Measurements from ENCODE around the gene AQP3. TPM values are rescaled to one million over a fixed set of nuclear protein-coding genes. Genes with fewer than 3 reads are reported as not detected.
"Not testable (repeated sequence)": the region's sequence is repeated elsewhere in the genome, so short reads cannot be mapped to it uniquely, and the experiment has no call there.

The AQP3 gene
- polyA plus RNA-seq, 1 donor (not counting 4 experiments of a cell fraction or from before 2014, with no cell fraction given) = 239 TPM

DNA sequence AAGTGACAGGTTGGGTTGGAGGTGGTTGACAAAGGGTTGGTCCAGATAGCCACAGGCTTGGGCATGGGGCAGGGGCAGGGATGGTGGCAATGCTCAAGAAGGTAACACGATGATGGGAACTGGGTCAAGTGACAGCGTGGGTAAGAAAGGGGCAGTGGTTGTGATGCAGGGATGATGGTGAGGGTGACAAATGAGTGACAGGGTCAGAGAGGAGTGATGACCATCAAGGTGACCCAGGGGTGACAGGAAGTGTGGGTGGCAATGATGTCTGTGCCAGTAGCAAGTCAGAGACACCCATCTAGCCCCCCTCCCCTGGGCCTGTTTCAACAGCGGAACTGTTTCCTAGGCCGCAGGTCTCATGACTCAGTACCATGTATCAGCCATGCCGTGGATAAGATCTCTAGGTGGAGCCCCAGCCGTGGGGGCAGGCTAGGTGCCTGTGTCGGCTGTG is 20.5 kb downstream of the AQP3 start:
- Histone ChIP-seq H3K4me3 (ENCODE audit: control insufficient read depth in 2 of 3, extremely low read depth in 1 of 3, insufficient read depth in 2 of 3, low read depth in 1 of 3, low read length in 3 of 3) (no peak overlapping the region), H3K79me2 (ENCODE audit: control insufficient read depth, insufficient read depth, low read length) (no peaks in the 10 kb centered on the region), H3K27ac (ENCODE audit: control insufficient read depth, insufficient read depth, low read length) (no peak overlapping the region), H4K20me1 (ENCODE audit: control insufficient read depth, extremely low read depth, insufficient read depth, low read length) (no peaks in the 10 kb centered on the region), H3K9ac (ENCODE audit: control insufficient read depth, extremely low read depth, insufficient read depth, low read length) (no peak overlapping the region), H3K36me3 (ENCODE audit: control insufficient read depth in 2 of 2, extremely low read depth in 1 of 2, insufficient read depth in 2 of 2, low read length in 2 of 2) (no peaks in the 10 kb centered on the region), H3K27me3 (ENCODE audit: control insufficient read depth, extremely low read depth, insufficient read depth, low read length) (no peaks in the 10 kb centered on the region), H3K9me3 (ENCODE audit: control insufficient read depth, low read depth, low read length) (no peaks in the 10 kb centered on the region), H2AFZ (ENCODE audit: control insufficient read depth, low read length) (peak overlapping the region; percentile 32), H3K4me1 (ENCODE audit: control insufficient read depth, extremely low read depth, insufficient read depth, low read length) (peaks cover 26% of the 10 kb centered on the region), H3K9me1 (ENCODE audit: control insufficient read depth, extremely low read depth, insufficient read depth, low read length) (no peaks in the 10 kb centered on the region), H3K4me2 (ENCODE audit: control insufficient read depth, extremely low read depth, insufficient read depth, low read depth, low read length) (no peak overlapping the region)
- dilution Hi-C loops (cut with MboI; ENCODE audit: extremely low pct_ligation_motif_present, low sequenced_read_pairs) = no loop called here
- no peak for TF ChIP-seq EZH2 (IDR thresholded peaks at IDR 0.05; ENCODE audit: low read length)
- TF ChIP-seq, protein P1, sequence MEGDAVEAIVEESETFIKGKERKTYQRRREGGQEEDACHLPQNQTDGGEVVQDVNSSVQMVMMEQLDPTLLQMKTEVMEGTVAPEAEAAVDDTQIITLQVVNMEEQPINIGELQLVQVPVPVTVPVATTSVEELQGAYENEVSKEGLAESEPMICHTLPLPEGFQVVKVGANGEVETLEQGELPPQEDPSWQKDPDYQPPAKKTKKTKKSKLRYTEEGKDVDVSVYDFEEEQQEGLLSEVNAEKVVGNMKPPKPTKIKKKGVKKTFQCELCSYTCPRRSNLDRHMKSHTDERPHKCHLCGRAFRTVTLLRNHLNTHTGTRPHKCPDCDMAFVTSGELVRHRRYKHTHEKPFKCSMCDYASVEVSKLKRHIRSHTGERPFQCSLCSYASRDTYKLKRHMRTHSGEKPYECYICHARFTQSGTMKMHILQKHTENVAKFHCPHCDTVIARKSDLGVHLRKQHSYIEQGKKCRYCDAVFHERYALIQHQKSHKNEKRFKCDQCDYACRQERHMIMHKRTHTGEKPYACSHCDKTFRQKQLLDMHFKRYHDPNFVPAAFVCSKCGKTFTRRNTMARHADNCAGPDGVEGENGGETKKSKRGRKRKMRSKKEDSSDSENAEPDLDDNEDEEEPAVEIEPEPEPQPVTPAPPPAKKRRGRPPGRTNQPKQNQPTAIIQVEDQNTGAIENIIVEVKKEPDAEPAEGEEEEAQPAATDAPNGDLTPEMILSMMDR (optimal IDR thresholded peaks at IDR 0.05 in 1 of 3, IDR thresholded peaks at IDR 0.05 in 1 of 3, conservative IDR thresholded peaks at IDR 0.05 in 1 of 3; ENCODE audit: extremely low read depth in 1 of 3, insufficient read depth in 2 of 3, low read length in 3 of 3) = peak in 1 of 3 experiments; percentile 35
- no peak for DNase-seq (ENCODE audit: low read depth, low spot score)
- peak; percentile 94 for FAIRE-seq

DNA sequence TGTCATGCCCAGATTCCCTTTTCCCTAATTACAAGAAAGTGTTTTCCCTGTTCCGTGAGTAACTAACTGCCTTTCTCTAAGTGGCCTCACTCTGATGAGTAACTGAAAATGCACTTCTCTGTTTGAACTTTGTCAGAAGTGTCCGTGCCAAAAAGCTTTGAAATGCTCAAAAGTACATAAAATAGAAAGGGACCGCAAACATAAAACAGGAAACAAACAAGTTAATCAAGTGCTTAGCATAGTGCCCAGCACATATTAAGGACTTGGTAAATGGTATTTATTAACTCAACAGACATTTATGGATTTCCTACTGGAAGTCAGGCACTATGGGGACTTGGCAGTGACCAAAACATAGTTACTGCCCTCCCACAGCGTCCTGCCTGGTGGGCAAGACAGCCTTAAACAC is 22.3 kb downstream of the AQP3 start:
- no peak overlapping the region for H3K9ac ChIP-seq (ENCODE audit: control insufficient read depth, extremely low read depth, insufficient read depth, low read length)
- no peaks in the 10 kb centered on the region for H4K20me1 ChIP-seq (ENCODE audit: control insufficient read depth, extremely low read depth, insufficient read depth, low read length)
- H3K79me2 ChIP-seq (ENCODE audit: control insufficient read depth, insufficient read depth, low read length) = no peaks in the 10 kb centered on the region
- H3K9me1 ChIP-seq (ENCODE audit: control insufficient read depth, extremely low read depth, insufficient read depth, low read length) = no peaks in the 10 kb centered on the region
- H3K27me3 ChIP-seq (ENCODE audit: control insufficient read depth, extremely low read depth, insufficient read depth, low read length) = no peaks in the 10 kb centered on the region
- dilution Hi-C loops (cut with MboI; ENCODE audit: extremely low pct_ligation_motif_present, low sequenced_read_pairs) = no loop called here
- no peak overlapping the region for H3K27ac ChIP-seq (ENCODE audit: control insufficient read depth, insufficient read depth, low read length)
- H3K4me2 ChIP-seq (ENCODE audit: control insufficient read depth, extremely low read depth, insufficient read depth, low read depth, low read length) = no peak overlapping the region
- peaks cover 13% of the 10 kb centered on the region for H3K4me1 ChIP-seq (ENCODE audit: control insufficient read depth, extremely low read depth, insufficient read depth, low read length)
- FAIRE-seq = no peak
- DNase-seq (ENCODE audit: low read depth, low spot score) = no peak
- no peaks in the 10 kb centered on the region for H3K36me3 ChIP-seq (ENCODE audit: control insufficient read depth in 2 of 2, extremely low read depth in 1 of 2, insufficient read depth in 2 of 2, low read length in 2 of 2)
- TF ChIP-seq EZH2 (IDR thresholded peaks at IDR 0.05; ENCODE audit: low read length) = no peak
- TF ChIP-seq, protein P1 (optimal IDR thresholded peaks at IDR 0.05 in 1 of 3, IDR thresholded peaks at IDR 0.05 in 1 of 3, conservative IDR thresholded peaks at IDR 0.05 in 1 of 3; ENCODE audit: extremely low read depth in 1 of 3, insufficient read depth in 2 of 3, low read length in 3 of 3) = no peak
- no peak overlapping the region for H2AFZ ChIP-seq (ENCODE audit: control insufficient read depth, low read length)
- no peak overlapping the region for H3K4me3 ChIP-seq (ENCODE audit: control insufficient read depth in 2 of 3, extremely low read depth in 1 of 3, insufficient read depth in 2 of 3, low read depth in 1 of 3, low read length in 3 of 3)
- no peaks in the 10 kb centered on the region for H3K9me3 ChIP-seq (ENCODE audit: control insufficient read depth, low read depth, low read length)

DNA sequence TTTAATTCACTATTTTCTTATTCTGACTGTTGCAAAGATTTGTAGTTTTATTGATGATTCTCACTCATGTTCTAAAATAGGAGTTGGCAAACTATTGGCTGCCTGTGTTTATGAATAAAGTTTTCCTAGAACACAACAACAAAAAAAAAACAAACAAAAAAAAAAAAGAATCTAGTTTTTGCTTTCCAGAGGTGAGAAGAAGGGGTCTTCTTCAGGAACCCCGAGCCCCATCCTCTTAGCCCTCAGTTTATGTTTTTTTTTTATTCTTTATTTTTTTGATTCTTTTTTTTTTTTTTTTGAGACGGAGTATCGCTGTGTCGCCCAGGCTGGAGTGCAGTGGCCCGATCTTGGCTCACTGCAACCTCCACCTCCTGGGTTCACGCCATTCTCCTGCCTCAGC is 22.9 kb downstream of the AQP3 start:
- H3K4me2 ChIP-seq (ENCODE audit: control insufficient read depth, extremely low read depth, insufficient read depth, low read depth, low read length); H2AFZ ChIP-seq (ENCODE audit: control insufficient read depth, low read length); H3K27ac ChIP-seq (ENCODE audit: control insufficient read depth, insufficient read depth, low read length); H4K20me1 ChIP-seq (ENCODE audit: control insufficient read depth, extremely low read depth, insufficient read depth, low read length); H3K9me1 ChIP-seq (ENCODE audit: control insufficient read depth, extremely low read depth, insufficient read depth, low read length); H3K9ac ChIP-seq (ENCODE audit: control insufficient read depth, extremely low read depth, insufficient read depth, low read length); H3K4me3 ChIP-seq (ENCODE audit: control insufficient read depth in 2 of 3, extremely low read depth in 1 of 3, insufficient read depth in 2 of 3, low read depth in 1 of 3, low read length in 3 of 3); H3K36me3 ChIP-seq (ENCODE audit: control insufficient read depth in 2 of 2, extremely low read depth in 1 of 2, insufficient read depth in 2 of 2, low read length in 2 of 2); H3K79me2 ChIP-seq (ENCODE audit: control insufficient read depth, insufficient read depth, low read length); DNase-seq (ENCODE audit: low read depth, low spot score); H3K9me3 ChIP-seq (ENCODE audit: control insufficient read depth, low read depth, low read length); H3K27me3 ChIP-seq (ENCODE audit: control insufficient read depth, extremely low read depth, insufficient read depth, low read length); dilution Hi-C loops (cut with MboI; ENCODE audit: extremely low pct_ligation_motif_present, low sequenced_read_pairs); FAIRE-seq: not testable (repeated sequence)
- H3K4me1 ChIP-seq (ENCODE audit: control insufficient read depth, extremely low read depth, insufficient read depth, low read length) = peaks cover 13% of the 10 kb centered on the region

DNA sequence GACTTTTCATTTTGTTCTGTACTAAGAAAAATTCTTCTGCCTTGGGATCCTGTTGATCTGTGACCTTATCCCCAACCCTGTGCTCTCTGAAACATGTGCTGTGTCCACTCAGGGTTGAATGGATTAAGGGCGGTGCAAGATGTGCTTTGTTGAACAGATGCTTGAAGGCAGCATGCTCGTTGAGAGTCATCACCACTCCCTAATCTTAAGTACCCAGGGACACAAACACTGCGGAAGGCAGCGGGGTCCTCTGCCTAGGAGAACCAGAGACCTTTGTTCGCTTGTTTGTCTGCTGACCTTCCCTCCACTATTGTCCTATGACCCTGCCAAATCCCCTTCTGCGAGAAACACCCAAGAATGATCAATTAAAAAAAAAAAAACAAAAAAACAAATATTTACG is 23.4 kb downstream of the AQP3 start:
- H3K9me3 ChIP-seq (ENCODE audit: control insufficient read depth, low read depth, low read length); H4K20me1 ChIP-seq (ENCODE audit: control insufficient read depth, extremely low read depth, insufficient read depth, low read length); DNase-seq (ENCODE audit: low read depth, low spot score); H3K36me3 ChIP-seq (ENCODE audit: control insufficient read depth in 2 of 2, extremely low read depth in 1 of 2, insufficient read depth in 2 of 2, low read length in 2 of 2); H3K79me2 ChIP-seq (ENCODE audit: control insufficient read depth, insufficient read depth, low read length); H3K27ac ChIP-seq (ENCODE audit: control insufficient read depth, insufficient read depth, low read length); H2AFZ ChIP-seq (ENCODE audit: control insufficient read depth, low read length); H3K4me3 ChIP-seq (ENCODE audit: control insufficient read depth in 2 of 3, extremely low read depth in 1 of 3, insufficient read depth in 2 of 3, low read depth in 1 of 3, low read length in 3 of 3); H3K9ac ChIP-seq (ENCODE audit: control insufficient read depth, extremely low read depth, insufficient read depth, low read length); FAIRE-seq; H3K27me3 ChIP-seq (ENCODE audit: control insufficient read depth, extremely low read depth, insufficient read depth, low read length); H3K9me1 ChIP-seq (ENCODE audit: control insufficient read depth, extremely low read depth, insufficient read depth, low read length); H3K4me2 ChIP-seq (ENCODE audit: control insufficient read depth, extremely low read depth, insufficient read depth, low read depth, low read length); dilution Hi-C loops (cut with MboI; ENCODE audit: extremely low pct_ligation_motif_present, low sequenced_read_pairs): not testable (repeated sequence)
- H3K4me1 ChIP-seq (ENCODE audit: control insufficient read depth, extremely low read depth, insufficient read depth, low read length) = peaks cover 13% of the 10 kb centered on the region

Measured in keratinocyte (primary cell).